HPDE6-E6E7 (cell line): ENCODE results near the gene TAS2R41.

Source experiments
- DNase-seq: peaks from one replicate; pipeline ENCODE4 v3.0.0; 2011; ENCODE audit warnings: missing footprints; ENCODE audit errors: extremely low spot score

TAS2R41 gene

GRCh38 chr7:143492799-143493739, 15.4 kb downstream of the TAS2R41 start:
- no peak for DNase-seq

DNA sequence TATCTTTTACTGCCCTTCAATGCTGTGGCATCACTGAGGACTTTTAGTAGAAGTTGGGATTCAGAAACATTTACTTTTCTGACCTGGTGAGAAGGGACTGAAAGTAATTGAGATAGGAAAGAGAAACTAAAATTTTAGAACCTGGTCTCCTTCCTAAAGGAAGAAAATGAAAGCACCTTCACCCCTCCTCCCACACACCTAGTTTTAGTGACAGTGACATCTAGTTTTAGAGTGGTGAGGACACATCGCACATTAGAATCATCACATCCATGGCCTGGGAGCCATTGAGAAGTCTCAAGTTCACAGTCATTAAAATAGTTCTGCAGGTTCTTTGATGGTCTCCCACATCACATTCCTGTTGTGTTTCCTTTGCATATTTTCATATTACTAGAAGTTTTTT, 16.1 kb downstream of the TAS2R41 start:
- DNase-seq, result no peak

- no peak for DNase-seq
These were observed 16.9 kb downstream of the TAS2R41 start for GRCh38 chr7:143494622-143495021.

- DNase-seq, result no peak
These were observed 18.2 kb downstream of the TAS2R41 start for GRCh38 chr7:143495851-143496250.

DNA sequence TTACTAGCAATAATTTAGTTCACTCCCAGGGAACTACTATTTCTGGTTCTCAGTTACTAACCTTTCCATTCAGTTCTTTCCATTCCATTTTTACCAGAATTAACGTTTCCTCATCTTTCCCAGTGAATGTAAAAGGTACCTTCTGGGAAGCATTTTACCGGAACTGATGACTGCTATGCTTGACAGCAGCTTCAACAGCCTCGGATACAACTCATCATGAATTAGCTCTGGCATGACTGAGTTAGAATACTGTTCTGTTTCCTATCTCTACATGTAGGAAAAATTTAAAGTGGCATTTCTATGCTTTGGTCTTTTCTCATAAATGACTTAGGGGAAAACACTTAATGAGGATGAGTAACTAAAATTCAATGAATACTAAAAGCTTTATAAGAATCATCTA, 18.6 kb downstream of the TAS2R41 start:
- DNase-seq, result no peak

DNA sequence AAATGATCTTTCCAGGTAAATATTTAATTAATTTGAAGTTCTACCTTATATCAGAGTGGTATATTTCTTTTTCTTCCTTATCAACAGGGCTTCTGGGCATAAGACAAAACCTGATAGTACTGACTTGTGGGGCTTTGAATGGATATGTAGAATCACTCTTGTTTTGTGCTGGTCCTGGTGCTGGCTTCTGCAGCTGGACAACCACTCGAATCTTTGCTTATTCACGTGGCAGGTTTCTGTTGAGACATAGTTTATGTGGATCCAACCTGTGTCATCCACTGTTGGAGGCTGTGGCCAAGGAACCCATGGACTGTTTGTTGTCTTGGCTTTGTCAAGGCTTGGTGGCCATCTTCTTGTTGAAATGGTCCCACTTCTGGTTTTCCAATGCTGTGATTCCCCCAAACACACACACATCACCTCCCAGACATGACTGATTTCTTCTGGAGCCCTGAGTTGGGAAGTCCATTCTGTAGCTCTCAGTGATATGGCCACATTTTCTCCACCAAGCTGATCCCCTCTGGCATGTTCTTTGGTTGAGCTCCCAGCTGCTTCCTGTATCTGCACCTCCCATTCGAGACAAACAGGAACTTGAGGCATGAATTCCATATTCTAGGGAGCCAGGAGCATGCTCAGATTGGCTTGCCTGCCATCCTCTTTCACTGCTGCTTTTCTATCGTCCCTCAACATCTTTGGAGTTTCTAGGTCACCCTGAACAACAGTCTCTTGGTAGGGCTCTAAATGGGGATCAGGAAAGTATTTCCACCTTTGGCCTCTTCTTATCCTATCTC, 19.5 kb downstream of the TAS2R41 start:
- no peak for DNase-seq

DNA sequence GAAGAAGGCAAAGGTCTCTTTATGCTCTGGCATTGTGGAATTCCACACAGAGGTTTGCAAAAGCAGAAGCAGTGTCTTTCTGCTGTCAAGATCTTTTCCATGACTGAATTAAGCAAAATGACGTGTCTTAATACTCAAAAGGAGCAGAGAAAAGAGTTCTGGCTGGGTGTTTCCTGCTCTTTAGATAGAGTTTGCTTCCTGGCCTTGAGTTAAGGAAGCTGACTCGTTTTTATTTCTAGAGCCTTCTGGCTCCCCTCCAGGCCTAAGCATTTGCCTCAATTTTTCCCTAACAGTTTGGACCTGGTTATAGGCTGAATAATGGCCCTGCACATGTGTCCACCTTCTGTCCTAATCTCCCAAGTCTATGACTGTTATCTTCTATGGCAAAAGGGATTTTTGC, 21.6 kb downstream of the TAS2R41 start:
- no peak for DNase-seq

GRCh38 chr7:143499743-143500348, 22.2 kb downstream of the TAS2R41 start:
- DNase-seq, result no peak

DNA sequence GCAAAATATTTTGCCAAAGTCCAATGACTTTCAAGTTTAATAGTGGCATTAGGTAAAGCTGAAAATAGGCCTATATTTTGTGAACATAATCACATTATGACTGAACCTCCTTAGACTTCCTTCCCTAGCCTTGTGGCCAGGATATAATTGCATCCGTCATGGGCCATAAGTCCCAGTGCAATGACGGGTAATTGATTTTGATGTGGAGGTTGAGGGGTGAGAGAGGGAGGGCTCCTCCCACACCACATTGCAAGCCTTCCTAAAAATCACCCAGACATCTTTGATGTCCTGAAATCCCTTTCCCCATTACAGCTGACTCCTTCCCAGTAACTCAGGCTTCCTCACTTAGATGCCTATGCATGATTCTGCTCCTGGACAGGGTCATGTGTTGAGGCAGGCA, 25.6 kb downstream of the TAS2R41 start:
- no peak for DNase-seq

DNA sequence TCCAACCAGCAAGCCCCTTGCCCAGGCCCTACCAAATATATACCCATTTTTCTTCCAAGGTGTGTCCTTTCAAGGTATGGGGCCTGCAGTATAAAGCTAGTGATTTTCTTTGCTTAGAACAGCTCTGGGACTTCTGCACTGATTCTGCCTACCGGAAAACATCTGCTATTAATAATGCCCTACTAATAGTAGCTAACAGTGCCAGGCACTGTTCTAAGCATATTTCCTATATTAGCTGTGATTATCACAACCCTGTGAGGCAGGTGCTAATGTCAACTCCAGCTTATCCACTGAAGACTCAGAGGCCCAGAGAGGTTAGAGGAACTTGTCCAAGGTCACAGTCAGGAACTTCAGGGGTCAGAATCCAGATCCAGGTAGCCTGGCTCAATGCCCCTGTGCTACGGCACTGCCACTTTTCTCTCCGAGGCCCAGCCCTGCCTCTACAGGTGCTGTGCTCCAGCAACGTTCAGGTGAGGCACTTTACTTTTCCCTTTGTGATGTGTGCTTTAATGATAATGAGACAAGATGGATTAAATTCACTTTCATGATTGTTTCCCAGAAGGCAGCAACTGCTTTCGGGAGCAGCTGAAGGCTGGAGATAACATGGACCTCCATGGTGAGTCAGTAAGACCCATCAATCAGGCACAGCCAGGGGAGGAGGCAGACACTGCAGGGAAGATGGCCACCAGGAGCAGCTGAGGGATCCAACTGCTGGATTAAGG, 26.7 kb downstream of the TAS2R41 start:
- DNase-seq, result no peak

- no peak for DNase-seq
These were observed 27.2 kb downstream of the TAS2R41 start for GRCh38 chr7:143504937-143505297.

- DNase-seq, result no peak
These were observed 28.2 kb downstream of the TAS2R41 start for GRCh38 chr7:143505838-143506237.

GRCh38 chr7:143507094-143507518, 29.4 kb downstream of the TAS2R41 start:
- no peak for DNase-seq

- DNase-seq, result no peak
These were observed 29.9 kb downstream of the TAS2R41 start for GRCh38 chr7:143507534-143508055.

DNA sequence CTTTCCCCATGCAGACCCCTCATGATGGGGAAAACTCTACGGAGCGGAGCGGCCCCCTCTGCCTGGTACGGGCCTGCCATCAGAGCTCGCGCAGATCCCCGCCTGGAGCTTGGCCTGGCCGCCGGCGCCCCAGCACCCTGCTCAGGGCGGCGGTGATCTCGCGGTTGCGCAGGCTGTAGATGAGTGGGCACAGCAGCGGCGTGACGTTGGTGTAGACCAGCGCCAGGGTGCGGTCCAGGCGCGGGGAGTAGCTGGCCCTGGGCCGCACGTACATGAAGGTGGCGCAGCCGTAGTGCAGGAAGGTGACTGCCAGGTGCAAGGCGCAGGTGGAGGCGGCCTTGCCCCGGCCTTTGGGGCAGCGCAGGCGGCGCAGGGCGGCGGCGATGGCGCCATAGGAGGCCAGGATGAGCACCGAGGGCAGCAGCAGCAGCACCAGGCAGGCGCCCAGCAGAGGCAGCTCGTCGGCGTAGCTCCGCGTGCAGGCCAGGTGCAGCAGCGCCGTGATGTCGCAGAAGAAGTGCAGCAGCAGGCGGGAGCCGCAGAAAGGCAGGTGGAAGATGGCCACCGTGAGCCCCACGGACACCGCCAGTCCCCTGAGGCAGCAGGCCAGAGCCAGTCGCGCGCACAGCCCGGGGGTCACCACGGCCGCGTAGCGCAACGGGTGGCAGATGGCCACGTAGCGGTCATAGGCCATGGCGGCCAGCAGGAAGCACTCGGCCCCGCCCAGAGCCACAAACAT, 33.4 kb downstream of the TAS2R41 start:
- no peak for DNase-seq

GRCh38 chr7:143511593-143512047, 33.9 kb downstream of the TAS2R41 start:
- DNase-seq, result no peak

- no peak for DNase-seq
These were observed 35.0 kb downstream of the TAS2R41 start for GRCh38 chr7:143512488-143513340.

GRCh38 chr7:143514487-143514886, 36.8 kb downstream of the TAS2R41 start:
- DNase-seq, result no peak

GRCh38 chr7:143514995-143515735, 37.5 kb downstream of the TAS2R41 start:
- DNase-seq, result no peak
